Right renal pelvis (tissue), 4 donors: ENCODE data around the gene FLVCR1. TPM values are rescaled to one million over a fixed set of nuclear protein-coding genes. Genes with fewer than 3 reads are reported as not detected.
A peak's percentile ranks its signal among the peaks of the same experiment; 100 is the strongest.
"Not testable (repeated sequence)": the region's sequence is repeated elsewhere in the genome, so short reads cannot be mapped to it uniquely, and the experiment has no call there.

ENCODE experiments used
- DNase-seq, 4 donors: peaks; one replicate each; pipeline ENCODE4 v3.0.0-alpha.2; 2013; ENCODE audit warnings: low read depth in 4 of 4, low spot score in 3 of 4, missing footprints in 1 of 4
- polyA plus RNA-seq, 4 donors: library from polyadenylated mRNA; unstranded; fragments of 120-200 nt; gene quantifications; one replicate each; pipeline ENCODE4 v1.2.1, GENCODE V29; 2013; ENCODE audit not compliant: insufficient read length in 4 of 4

The FLVCR1 gene
- polyA plus RNA-seq, 4 donors, result 20.8 to 29.4 (median 21.9) TPM

- not testable (repeated sequence) for DNase-seq
Observed at GRCh38 chr1:212914110-212914509, 56.0 kb downstream of the FLVCR1 start.

- no peak for DNase-seq
Observed at GRCh38 chr1:212914789-212915188, 56.7 kb downstream of the FLVCR1 start.

DNA sequence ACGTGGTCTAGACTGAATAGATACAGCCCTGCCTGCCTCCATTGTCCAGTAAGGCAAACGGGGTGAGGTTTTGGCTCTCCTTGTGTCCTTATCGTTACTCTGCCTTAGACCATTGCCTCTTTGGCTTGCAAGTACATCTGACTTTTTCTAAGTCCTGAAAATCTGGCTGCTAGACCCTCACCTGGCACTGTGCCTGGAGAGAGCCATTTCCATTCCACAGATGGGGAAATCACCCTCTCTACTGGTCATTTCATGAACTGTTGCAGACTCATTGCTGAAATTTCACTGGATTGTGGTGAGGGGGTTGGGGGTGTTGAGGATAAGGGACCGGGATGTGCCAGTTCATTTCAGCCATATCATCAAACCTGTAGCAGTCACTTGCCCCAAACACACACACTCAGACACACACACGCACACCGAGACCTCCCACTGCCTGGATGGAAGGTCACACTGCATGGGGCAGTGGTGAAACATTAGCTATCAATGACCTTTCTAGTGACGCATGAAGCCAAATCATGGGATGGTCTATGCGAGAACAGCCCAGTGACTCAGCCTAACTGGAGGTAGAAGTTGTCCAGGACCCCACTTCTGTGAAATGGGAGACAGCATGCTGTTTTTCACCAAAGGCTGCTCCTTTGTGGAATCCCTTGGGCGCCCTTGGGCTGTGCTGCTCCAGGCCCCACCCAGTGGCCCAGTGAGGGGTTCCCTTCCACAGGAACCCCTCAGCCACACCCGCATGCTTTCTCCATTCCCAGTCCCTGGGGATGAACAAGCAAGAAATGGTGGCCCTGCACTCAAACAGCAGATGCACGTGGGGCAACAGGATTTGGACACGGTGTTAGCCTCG, 57.4 kb downstream of the FLVCR1 start:
- peak; percentile 38 to 57 (median 49) for DNase-seq

DNA sequence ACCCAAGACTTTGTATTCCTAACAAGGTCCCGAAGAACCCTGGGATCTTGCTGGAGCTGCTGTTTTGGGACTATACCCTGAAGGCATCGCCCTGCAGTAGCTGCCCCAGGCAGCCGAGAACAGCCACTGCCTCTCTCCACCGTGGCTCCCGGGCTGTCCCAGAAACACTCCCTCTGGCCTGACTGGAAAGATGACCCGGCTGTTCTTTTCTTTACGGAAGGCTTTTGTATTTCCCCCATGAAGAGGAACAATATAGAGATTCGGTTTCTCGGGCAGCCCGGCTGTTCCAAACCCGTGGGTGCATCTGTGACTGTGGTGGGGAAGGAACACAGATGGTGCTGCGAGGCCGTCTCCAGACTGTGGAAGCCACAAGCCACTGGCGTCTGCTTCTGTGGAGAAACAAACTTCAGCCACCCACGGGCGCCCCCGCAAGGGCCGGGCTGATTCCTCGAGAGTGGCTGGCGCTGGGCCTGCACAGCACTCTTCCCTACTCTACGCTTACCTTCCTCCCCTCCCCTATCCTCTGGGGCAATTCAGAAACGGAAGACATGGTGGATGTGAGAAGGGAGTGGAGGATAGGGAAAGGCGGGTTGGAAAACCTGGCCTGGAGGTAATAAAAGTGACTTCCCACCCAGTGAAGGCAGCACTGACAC, 58.5 kb downstream of the FLVCR1 start:
- peak in 3 of 4 donors; percentile 23 to 39 (median 36) for DNase-seq

DNA sequence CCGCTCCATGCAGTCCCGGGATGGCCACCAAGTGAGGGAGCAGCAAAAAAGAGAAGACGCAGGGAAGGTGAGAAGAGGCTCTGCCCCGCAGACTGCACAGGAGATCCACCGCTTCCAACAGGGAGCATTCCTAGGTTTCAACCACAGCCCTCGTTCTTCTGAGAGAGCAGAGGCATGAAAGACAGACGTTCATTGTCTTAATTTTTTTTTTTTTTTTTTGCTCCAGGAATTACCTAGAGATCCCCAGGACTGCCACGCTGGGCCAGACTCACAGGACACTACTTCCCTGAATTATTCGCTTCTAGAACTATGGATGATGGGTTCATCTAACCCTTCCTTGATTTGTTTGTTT, 59.0 kb downstream of the FLVCR1 start:
- DNase-seq, result no peak

- no peak for DNase-seq
Observed at GRCh38 chr1:212917858-212918257, 59.8 kb downstream of the FLVCR1 start.

DNA sequence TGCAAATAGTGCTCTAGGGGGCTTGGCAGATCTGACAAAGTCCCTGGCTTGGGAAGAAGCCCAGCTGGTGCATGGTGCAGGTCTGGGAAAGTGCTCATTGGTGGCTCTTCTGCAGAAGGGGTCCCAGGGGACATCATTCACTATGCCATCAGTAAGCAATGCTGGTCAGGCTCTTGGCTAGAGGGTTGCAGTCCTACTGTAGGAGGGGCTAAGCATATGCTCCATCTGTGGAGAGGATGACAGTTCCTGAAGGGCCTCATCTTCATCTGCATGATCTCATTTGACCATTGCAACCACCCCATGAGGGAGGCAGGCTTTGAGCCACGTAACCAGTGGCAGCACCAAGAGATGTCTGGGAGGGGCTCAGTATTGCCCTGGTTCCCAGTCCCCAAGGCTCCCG, 60.7 kb downstream of the FLVCR1 start:
- no peak for DNase-seq

DNA sequence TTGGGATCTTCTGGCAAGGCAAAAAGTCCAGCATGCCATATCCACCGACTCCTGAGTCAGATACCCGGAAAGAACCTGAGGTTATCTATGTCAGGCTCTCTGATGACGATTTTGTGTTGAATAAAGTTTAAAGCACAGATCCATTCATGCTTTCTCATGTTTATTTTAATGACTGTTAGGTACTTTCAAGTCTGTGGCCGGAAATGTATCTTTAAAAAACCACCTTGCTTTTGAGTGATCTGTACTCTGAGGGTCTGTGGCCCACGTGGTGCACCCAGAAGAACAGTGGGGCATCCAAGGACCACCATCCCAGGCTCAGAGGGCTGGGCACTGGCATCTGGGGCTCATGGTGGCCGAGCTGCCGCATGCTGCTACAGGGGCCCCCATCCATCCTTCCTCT, 62.2 kb downstream of the FLVCR1 start:
- DNase-seq, result no peak

DNA sequence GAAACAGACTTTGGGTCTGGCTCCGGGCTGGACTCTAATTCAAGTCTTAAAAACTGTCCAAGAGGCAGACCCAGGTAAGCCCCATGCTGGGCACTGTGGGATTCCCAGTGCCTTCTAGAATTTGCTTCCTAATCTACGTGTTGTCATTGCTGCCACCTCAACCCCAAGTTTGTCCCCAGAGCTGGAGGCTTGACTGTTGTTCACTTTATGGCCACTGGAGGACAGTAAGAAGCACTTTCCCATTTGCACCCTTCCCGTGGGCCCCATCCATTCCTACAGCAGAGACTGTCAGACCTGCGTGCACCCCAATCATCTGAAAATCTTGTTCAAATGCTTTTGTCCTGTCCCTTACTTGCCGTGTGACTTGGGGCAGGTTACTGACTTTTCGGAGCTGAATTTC, 62.8 kb downstream of the FLVCR1 start:
- no peak for DNase-seq

GRCh38 chr1:212922016-212922415, 63.9 kb downstream of the FLVCR1 start:
- DNase-seq, result no peak

DNA sequence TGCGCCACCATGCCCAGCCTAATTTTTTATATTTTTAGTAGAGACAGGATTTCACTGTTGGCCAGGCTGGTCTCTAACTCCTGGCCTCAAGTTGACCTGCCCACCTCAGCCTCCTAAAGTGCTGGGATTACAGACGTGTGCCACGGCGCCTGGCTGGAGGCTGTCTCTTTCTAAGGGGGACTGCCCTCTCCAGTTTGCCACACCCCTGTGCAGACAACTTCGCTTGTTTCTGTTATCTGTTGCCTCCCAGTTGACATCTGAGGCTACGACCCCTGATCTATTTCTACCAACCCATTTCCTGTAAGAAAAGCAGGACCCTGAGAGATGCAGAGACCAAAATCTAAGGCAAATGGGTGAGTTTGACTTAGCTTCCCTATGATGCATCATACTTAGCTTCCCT, 68.3 kb downstream of the FLVCR1 start:
- DNase-seq, result no peak

DNA sequence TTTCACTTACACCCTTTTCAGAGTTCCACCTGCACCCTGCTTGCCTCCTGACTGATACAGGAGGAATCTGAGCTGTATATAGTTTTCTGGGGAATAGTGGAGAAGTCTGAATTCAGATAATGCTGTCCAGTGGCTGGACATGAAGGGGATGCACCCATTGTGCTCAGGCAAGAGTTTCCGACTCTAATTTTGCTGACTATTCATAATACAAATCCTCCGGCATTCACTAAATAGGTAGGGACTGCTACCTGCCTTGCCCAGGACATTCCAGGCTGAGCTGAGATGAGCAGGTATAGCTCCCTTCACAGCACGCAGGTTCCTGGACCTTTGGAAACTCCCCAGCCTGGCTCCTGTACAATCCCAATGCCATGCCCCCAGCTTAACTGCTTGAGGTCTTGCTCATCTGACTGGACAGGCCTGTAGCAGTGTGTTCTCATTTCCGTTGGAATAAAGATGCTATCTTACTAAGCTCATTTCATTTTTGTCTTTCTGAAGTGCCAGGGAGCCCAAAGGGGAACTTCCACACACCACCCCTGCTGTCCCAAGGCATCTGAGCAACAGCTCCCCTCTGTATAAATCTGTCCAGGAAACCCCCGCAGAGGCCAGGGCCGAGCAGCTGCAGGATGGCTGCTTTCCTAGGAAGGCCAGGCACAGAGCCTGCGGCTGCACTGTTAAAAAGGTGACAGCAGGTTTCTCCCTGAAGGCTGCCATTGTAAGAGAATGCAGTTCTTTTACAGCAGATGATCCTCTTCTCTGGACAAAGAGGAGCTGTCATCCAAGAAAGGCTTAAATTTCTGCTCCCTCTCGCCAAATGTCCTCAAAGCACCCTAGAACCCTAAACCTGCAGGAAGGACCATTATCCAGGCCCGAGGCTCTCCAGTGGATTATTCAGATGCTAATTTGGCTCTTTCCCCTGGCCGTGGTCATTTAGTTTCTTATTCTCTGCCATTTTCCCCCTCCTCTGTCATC, 70.5 kb downstream of the FLVCR1 start:
- no peak for DNase-seq

GRCh38 chr1:212930986-212931678, 73.1 kb downstream of the FLVCR1 start:
- DNase-seq, result no peak

GRCh38 chr1:212933815-212934471, 75.9 kb downstream of the FLVCR1 start:
- DNase-seq, result no peak

DNA sequence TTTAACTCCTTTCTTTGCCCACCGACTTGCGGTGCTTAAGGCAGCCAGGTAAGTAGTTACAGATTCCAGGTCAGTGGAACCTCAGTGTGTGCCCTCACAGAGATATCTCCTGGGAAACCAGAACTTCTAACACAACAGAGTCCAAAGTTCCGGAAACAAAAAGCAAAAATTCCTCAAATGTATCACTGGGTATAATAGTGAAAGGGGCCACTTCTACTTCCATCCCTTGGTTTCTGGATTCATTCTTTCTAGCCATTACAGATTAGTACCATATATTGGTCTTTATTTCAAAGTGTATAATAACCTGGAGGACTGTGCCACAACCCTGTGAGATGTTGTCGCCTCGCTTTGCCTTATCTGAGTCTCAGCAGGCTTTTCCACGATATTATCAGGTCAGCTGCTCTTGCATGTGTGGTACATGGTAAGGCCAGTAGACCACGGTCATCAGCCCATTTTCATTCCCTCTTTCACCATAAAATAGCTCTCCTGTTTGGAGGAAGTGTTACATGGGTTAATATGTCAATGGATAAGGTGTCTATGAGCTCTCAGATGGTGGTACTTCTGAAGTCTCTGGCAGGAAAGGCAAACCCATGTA, 77.4 kb downstream of the FLVCR1 start:
- DNase-seq, result no peak

GRCh38 chr1:212937034-212937433, 79.0 kb downstream of the FLVCR1 start:
- DNase-seq, result no peak

GRCh38 chr1:212938846-212939245, 80.8 kb downstream of the FLVCR1 start:
- DNase-seq, result no peak

- DNase-seq, result no peak
Observed at GRCh38 chr1:212941452-212941851, 83.4 kb downstream of the FLVCR1 start.

DNA sequence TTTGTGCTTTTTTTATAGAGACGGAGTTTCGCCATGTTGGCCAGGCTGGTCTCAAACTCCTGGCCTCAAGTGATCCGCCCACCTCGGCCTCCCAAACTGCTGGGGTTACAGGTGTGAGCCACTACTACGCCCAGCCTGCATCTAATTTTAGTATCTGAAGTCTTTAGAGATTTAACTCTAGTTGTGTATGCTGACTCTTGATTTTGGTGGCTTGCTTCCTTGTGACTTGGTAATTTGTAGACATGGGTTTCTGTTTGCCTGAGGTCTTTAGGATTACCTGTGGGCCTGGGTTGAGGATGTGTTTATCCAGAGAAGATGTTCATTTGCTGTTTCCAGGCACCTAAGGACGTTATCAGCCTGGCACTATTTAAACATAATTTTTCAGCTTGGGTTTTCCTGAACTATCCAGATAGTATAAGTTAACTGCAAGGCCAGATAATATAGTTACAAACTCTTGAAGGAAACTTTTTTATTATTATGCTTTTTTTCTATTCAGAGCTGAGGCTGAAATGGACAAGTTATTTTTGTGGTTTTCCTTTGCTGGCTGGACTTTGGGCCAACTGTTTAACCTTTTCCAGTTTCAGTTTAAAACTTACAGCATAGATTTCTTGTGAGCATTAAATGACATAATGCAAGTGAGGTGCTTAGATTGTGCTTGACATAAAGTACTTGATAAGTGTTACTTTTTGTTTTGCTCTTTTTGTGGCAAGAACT, 84.8 kb downstream of the FLVCR1 start:
- DNase-seq, result no peak
